GM23338 (cell line): Measurements from ENCODE around the gene THY1. TPM values are rescaled to one million over a fixed set of nuclear protein-coding genes. Genes with fewer than 3 reads are reported as not detected.

Source experiments
- ATAC-seq: fragments of 200-7000 bp; cut with Tn5 transposase; 3 replicates; pipeline ENCODE4 v1.9.1; 2020
- DNase-seq: peaks from one replicate; pipeline ENCODE4 v3.0.0-alpha.2; 2015; ENCODE audit warnings: low spot score
- H2AFZ ChIP-seq: fragments of 200-600 bp; sonication (generic); 2 replicates; pipeline ENCODE4 v1.8.0; 2016; ENCODE audit warnings: antibody characterized with exemption, mild to moderate bottlenecking, moderate library complexity
- H3F3A ChIP-seq: fragments of 200-600 bp; sonication (generic); replicated peaks from 2 replicates; pipeline ENCODE4 v1.8.0; 2017; ENCODE audit warnings: antibody characterized with exemption, mixed run types, low read depth
- H3K27ac ChIP-seq: fragments of 200-600 bp; sonication (generic); 2 replicates; pipeline ENCODE4 v1.6.1; 2016; ENCODE audit warnings: low read depth
- H3K27me3 ChIP-seq: fragments of 200-600 bp; sonication (generic); 2 replicates; pipeline ENCODE4 v1.8.0; 2016; ENCODE audit warnings: mild to moderate bottlenecking, mixed run types, moderate library complexity; ENCODE audit not compliant: insufficient read depth
- H3K36me3 ChIP-seq: fragments of 200-600 bp; sonication (generic); 2 replicates; pipeline ENCODE4 v1.8.0; 2016; ENCODE audit warnings: mild to moderate bottlenecking; ENCODE audit not compliant: insufficient read depth
- H3K4me1 ChIP-seq: fragments of 200-600 bp; sonication (generic); 2 replicates; pipeline ENCODE4 v1.8.0; 2016; ENCODE audit warnings: mild to moderate bottlenecking, moderate library complexity; ENCODE audit not compliant: insufficient read depth
- H3K4me2 ChIP-seq: fragments of 200-600 bp; sonication (generic); 2 replicates; pipeline ENCODE4 v1.7.1; 2017; ENCODE audit warnings: mixed run types
- H3K4me3 ChIP-seq: fragments of 200-600 bp; sonication (generic); 2 replicates; pipeline ENCODE4 v1.6.1; 2016; ENCODE audit warnings: mixed run types
- H3K79me2 ChIP-seq: fragments of 200-600 bp; sonication (generic); replicated peaks from 2 replicates; pipeline ENCODE4 v1.8.0; 2017; ENCODE audit warnings: mild to moderate bottlenecking; ENCODE audit not compliant: insufficient read depth
- H3K9me2 ChIP-seq: fragments of 200-600 bp; sonication (generic); 2 replicates; pipeline ENCODE4 v1.8.0; 2017; ENCODE audit not compliant: insufficient read depth
- H4K20me1 ChIP-seq: fragments of 200-600 bp; sonication (generic); replicated peaks from 2 replicates; pipeline ENCODE4 v1.8.0; 2017; ENCODE audit warnings: mild to moderate bottlenecking; ENCODE audit not compliant: insufficient read depth
- H3K27ac Mint-ChIP-seq: 2 replicates; pipeline ENCODE4 v1.8.0; 2020; ENCODE audit warnings: inconsistent platforms, mild to moderate bottlenecking, moderate library complexity, mixed read lengths
- H3K27me3 Mint-ChIP-seq: 3 replicates; pipeline ENCODE4 v1.8.0; 2022; ENCODE audit warnings: low read depth, mild to moderate bottlenecking, moderate library complexity, mixed read lengths, inconsistent platforms; ENCODE audit not compliant: insufficient read depth, poor library complexity
- H3K36me3 Mint-ChIP-seq: 3 replicates; pipeline ENCODE4 v1.8.0; 2021; ENCODE audit warnings: low read depth, mild to moderate bottlenecking, inconsistent platforms, moderate library complexity, mixed read lengths
- H3K4me1 Mint-ChIP-seq: 3 replicates; pipeline ENCODE4 v1.8.0; 2020; ENCODE audit warnings: mild to moderate bottlenecking, inconsistent platforms, mixed read lengths
- H3K4me3 Mint-ChIP-seq: 3 replicates; pipeline ENCODE4 v1.8.0; 2021; ENCODE audit warnings: moderate library complexity, mild to moderate bottlenecking, inconsistent platforms, mixed read lengths
- H3K9me3 Mint-ChIP-seq: 3 replicates; pipeline ENCODE4 v1.8.0; 2020; ENCODE audit warnings: moderate library complexity, mild to moderate bottlenecking, inconsistent platforms, mixed read lengths
- NANOG ChIP-seq: IDR thresholded peaks from 2 replicates; pipeline ENCODE4 v1.6.1; 2016; ENCODE audit warnings: antibody characterized with exemption, borderline replicate concordance
- POLR2AphosphoS5 ChIP-seq: IDR thresholded peaks from 2 replicates; pipeline ENCODE4 v1.6.1; 2016; ENCODE audit warnings: antibody characterized with exemption, low read depth
- ZNF114 ChIP-seq: fragments of 250-450 bp; sonication (Bioruptor Pico); IDR thresholded peaks from 2 replicates; pipeline ENCODE4 v1.5.0; 2020; ENCODE audit warnings: mild to moderate bottlenecking, moderate library complexity
- polyA plus RNA-seq: library from polyadenylated mRNA; unstranded; fragments of >200 nt; fragmentation: Nextera tagmentation; extraction: Ambion mirVana; gene quantifications from 2 replicates; pipeline ENCODE4 v1.2.1, GENCODE V29; 2016
- total RNA-seq: library from RNA; depleted of rRNA; stranded (reverse); fragments of >200 nt; shearing (Covaris generic); gene quantifications from 2 replicates; pipeline ENCODE4 v1.2.3, GENCODE V29; 2014
- TF ChIP-seq, protein P1 (sequence below): IDR thresholded peaks from 2 replicates; pipeline ENCODE4 v1.6.1; 2016; ENCODE audit warnings: antibody characterized with exemption
- TF ChIP-seq, protein P2 (sequence below): IDR thresholded peaks from one replicate; pipeline ENCODE4 v1.6.1; 2018; ENCODE audit warnings: antibody characterized with exemption; ENCODE audit not compliant: unreplicated experiment
- TF ChIP-seq, protein P3 (sequence below): fragments of 250-450 bp; sonication (Bioruptor Pico); IDR thresholded peaks from 2 replicates; pipeline ENCODE4 v1.5.0; 2020; ENCODE audit warnings: mild to moderate bottlenecking, moderate library complexity

The THY1 gene
- total and polyA plus RNA-seq, 2 experiments from 2014 or later = 490 to 597 TPM

DNA sequence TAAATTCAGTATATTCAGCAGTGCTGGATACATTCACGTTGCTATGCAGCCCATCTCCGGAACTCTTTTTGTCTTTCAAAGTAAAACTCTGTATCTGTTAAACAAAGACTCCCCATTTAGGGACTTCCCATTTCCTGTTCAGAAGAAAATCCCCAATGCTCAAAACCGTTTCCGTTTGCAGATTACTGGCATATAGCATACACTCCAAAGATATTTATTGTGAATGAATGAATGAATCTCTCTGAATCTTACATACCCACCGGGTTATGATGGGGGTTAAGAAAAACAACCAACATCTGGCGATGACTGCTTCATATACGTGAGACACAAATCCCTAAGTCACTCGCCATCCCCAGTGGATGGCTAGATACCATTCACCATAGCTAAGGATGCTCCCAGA is 1.6 kb downstream of the THY1 start:
- peaks cover 40% of the 10 kb centered on the region for H3K79me2 ChIP-seq
- peak; percentile 56; the same call in 1 of the 2 replicates for TF ChIP-seq NANOG
- TF ChIP-seq, protein P1, sequence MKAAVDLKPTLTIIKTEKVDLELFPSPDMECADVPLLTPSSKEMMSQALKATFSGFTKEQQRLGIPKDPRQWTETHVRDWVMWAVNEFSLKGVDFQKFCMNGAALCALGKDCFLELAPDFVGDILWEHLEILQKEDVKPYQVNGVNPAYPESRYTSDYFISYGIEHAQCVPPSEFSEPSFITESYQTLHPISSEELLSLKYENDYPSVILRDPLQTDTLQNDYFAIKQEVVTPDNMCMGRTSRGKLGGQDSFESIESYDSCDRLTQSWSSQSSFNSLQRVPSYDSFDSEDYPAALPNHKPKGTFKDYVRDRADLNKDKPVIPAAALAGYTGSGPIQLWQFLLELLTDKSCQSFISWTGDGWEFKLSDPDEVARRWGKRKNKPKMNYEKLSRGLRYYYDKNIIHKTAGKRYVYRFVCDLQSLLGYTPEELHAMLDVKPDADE = peak; percentile 23; the same call in 1 of the 2 replicates
- no peak for TF ChIP-seq ZNF114 (CRISPR knock-in tag)
- Mint-ChIP-seq H3K4me3 (peak overlapping the region; percentile 91), H3K4me1 (peaks cover 69% of the 10 kb centered on the region), H3K27me3 (peaks cover 37% of the 10 kb centered on the region), H3K36me3 (peaks cover 59% of the 10 kb centered on the region), H3K27ac (peak overlapping the region; percentile 93), H3K9me3 (no peaks in the 10 kb centered on the region; the same call in 2 of the 3 replicates)
- H3K4me2 ChIP-seq = peak overlapping the region; percentile 74
- H3K27me3 ChIP-seq = no peaks in the 10 kb centered on the region
- H3K9me2 ChIP-seq = no peaks in the 10 kb centered on the region
- peaks cover 10% of the 10 kb centered on the region for H4K20me1 ChIP-seq
- peaks cover 48% of the 10 kb centered on the region for H3K4me1 ChIP-seq
- no peak for ATAC-seq
- peak; percentile 70 for DNase-seq
- H3K36me3 ChIP-seq = peaks cover 20% of the 10 kb centered on the region
- peaks cover 40% of the 10 kb centered on the region for H3F3A ChIP-seq
- peak overlapping the region; percentile 80 for H3K27ac ChIP-seq
- H3K4me3 ChIP-seq = peak overlapping the region; percentile 78
- no peak overlapping the region for H2AFZ ChIP-seq

DNA sequence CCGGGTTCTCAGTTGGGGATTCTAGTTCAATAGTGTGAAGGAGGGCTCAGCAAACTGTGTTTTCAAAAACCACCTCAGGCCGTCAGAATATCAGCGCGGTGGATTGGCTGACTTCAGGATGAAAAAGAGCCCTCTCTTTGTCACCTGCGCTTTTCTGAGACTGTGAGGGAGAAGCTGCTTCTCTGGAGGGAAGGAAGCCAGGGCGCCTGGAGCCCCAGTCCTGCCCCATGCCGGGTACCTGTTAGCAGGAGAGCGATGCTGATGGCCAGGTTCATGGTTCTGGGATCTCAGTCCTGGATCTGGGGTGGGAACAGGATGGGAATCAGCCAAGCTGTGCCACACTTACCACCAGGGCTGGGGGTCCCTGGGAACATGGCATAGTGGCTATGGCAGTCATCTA is 2.3 kb downstream of the THY1 start:
- Histone ChIP-seq H3K9me2 (no peaks in the 10 kb centered on the region), H2AFZ (no peak overlapping the region), H3K4me1 (peaks cover 48% of the 10 kb centered on the region), H3F3A (peaks cover 40% of the 10 kb centered on the region), H3K27ac (peak overlapping the region; percentile 51), H3K36me3 (peaks cover 20% of the 10 kb centered on the region), H3K4me2 (peak overlapping the region; percentile 74), H4K20me1 (peaks cover 10% of the 10 kb centered on the region), H3K4me3 (peak overlapping the region; percentile 78), H3K27me3 (no peaks in the 10 kb centered on the region), H3K79me2 (peaks cover 40% of the 10 kb centered on the region)
- no peak for DNase-seq
- ATAC-seq = no peak
- H3K36me3 Mint-ChIP-seq = peaks cover 61% of the 10 kb centered on the region
- peak overlapping the region; percentile 93 for H3K27ac Mint-ChIP-seq
- H3K4me1 Mint-ChIP-seq = peaks cover 63% of the 10 kb centered on the region
- peaks cover 43% of the 10 kb centered on the region for H3K27me3 Mint-ChIP-seq
- peak overlapping the region; percentile 91 for H3K4me3 Mint-ChIP-seq
- peaks cover 3% of the 10 kb centered on the region; the same call in 1 of the 3 replicates for H3K9me3 Mint-ChIP-seq
- TF ChIP-seq POLR2AphosphoS5 = peak; percentile 1; the same call in 1 of the 2 replicates
- TF ChIP-seq, protein P2, sequence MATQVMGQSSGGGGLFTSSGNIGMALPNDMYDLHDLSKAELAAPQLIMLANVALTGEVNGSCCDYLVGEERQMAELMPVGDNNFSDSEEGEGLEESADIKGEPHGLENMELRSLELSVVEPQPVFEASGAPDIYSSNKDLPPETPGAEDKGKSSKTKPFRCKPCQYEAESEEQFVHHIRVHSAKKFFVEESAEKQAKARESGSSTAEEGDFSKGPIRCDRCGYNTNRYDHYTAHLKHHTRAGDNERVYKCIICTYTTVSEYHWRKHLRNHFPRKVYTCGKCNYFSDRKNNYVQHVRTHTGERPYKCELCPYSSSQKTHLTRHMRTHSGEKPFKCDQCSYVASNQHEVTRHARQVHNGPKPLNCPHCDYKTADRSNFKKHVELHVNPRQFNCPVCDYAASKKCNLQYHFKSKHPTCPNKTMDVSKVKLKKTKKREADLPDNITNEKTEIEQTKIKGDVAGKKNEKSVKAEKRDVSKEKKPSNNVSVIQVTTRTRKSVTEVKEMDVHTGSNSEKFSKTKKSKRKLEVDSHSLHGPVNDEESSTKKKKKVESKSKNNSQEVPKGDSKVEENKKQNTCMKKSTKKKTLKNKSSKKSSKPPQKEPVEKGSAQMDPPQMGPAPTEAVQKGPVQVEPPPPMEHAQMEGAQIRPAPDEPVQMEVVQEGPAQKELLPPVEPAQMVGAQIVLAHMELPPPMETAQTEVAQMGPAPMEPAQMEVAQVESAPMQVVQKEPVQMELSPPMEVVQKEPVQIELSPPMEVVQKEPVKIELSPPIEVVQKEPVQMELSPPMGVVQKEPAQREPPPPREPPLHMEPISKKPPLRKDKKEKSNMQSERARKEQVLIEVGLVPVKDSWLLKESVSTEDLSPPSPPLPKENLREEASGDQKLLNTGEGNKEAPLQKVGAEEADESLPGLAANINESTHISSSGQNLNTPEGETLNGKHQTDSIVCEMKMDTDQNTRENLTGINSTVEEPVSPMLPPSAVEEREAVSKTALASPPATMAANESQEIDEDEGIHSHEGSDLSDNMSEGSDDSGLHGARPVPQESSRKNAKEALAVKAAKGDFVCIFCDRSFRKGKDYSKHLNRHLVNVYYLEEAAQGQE = no peak
- TF ChIP-seq, protein P3, sequence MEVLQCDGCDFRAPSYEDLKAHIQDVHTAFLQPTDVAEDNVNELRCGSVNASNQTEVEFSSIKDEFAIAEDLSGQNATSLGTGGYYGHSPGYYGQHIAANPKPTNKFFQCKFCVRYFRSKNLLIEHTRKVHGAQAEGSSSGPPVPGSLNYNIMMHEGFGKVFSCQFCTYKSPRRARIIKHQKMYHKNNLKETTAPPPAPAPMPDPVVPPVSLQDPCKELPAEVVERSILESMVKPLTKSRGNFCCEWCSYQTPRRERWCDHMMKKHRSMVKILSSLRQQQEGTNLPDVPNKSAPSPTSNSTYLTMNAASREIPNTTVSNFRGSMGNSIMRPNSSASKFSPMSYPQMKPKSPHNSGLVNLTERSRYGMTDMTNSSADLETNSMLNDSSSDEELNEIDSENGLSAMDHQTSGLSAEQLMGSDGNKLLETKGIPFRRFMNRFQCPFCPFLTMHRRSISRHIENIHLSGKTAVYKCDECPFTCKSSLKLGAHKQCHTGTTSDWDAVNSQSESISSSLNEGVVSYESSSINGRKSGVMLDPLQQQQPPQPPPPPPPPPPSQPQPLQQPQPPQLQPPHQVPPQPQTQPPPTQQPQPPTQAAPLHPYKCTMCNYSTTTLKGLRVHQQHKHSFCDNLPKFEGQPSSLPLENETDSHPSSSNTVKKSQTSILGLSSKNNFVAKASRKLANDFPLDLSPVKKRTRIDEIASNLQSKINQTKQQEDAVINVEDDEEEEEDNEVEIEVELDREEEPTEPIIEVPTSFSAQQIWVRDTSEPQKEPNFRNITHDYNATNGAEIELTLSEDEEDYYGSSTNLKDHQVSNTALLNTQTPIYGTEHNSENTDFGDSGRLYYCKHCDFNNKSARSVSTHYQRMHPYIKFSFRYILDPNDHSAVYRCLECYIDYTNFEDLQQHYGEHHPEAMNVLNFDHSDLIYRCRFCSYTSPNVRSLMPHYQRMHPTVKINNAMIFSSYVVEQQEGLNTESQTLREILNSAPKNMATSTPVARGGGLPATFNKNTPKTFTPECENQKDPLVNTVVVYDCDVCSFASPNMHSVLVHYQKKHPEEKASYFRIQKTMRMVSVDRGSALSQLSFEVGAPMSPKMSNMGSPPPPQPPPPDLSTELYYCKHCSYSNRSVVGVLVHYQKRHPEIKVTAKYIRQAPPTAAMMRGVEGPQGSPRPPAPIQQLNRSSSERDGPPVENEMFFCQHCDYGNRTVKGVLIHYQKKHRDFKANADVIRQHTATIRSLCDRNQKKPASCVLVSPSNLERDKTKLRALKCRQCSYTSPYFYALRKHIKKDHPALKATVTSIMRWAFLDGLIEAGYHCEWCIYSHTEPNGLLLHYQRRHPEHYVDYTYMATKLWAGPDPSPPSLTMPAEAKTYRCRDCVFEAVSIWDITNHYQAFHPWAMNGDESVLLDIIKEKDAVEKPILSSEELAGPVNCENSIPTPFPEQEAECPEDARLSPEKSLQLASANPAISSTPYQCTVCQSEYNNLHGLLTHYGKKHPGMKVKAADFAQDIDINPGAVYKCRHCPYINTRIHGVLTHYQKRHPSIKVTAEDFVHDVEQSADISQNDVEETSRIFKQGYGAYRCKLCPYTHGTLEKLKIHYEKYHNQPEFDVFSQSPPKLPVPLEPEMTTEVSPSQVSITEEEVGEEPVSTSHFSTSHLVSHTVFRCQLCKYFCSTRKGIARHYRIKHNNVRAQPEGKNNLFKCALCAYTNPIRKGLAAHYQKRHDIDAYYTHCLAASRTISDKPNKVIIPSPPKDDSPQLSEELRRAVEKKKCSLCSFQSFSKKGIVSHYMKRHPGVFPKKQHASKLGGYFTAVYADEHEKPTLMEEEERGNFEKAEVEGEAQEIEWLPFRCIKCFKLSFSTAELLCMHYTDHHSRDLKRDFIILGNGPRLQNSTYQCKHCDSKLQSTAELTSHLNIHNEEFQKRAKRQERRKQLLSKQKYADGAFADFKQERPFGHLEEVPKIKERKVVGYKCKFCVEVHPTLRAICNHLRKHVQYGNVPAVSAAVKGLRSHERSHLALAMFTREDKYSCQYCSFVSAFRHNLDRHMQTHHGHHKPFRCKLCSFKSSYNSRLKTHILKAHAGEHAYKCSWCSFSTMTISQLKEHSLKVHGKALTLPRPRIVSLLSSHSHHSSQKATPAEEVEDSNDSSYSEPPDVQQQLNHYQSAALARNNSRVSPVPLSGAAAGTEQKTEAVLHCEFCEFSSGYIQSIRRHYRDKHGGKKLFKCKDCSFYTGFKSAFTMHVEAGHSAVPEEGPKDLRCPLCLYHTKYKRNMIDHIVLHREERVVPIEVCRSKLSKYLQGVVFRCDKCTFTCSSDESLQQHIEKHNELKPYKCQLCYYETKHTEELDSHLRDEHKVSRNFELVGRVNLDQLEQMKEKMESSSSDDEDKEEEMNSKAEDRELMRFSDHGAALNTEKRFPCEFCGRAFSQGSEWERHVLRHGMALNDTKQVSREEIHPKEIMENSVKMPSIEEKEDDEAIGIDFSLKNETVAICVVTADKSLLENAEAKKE (CRISPR knock-in tag) = no peak
